GM18498 (cell line): Measurements from ENCODE around the gene NBPF4.
"Not testable (repeated sequence)": the region's sequence is repeated elsewhere in the genome, so short reads cannot be mapped to it uniquely, and the experiment has no call there.

Source experiments
- ATAC-seq: cut with Tn5 transposase; IDR thresholded peaks from one replicate; pipeline ENCODE4 v1.9.1; 2021; ENCODE audit warnings: mild to moderate bottlenecking, moderate library complexity; ENCODE audit not compliant: unreplicated experiment

Gene NBPF4

GRCh38 chr1:108243976-108244375 is at the start of gene NBPF4:
Gene NBPF4, minus strand, starts transcription at chr1:108244076. Its CDS starts 315 bp downstream, at chr1:108243761.
- ATAC-seq: not testable (repeated sequence)

GRCh38 chr1:108282528-108283257 is 38.8 kb upstream of the NBPF4 start:
- not testable (repeated sequence) for ATAC-seq

GRCh38 chr1:108272485-108273327 is 28.8 kb upstream of the NBPF4 start:
- peak; percentile 78 for ATAC-seq

GRCh38 chr1:108267097-108267496 is 23.2 kb upstream of the NBPF4 start:
- ATAC-seq: not testable (repeated sequence)

GRCh38 chr1:108261967-108262366 is 18.1 kb upstream of the NBPF4 start:
- ATAC-seq: not testable (repeated sequence)

GRCh38 chr1:108261519-108261918 is 17.6 kb upstream of the NBPF4 start:
- not testable (repeated sequence) for ATAC-seq

GRCh38 chr1:108260578-108261259 is 16.8 kb upstream of the NBPF4 start:
- ATAC-seq: not testable (repeated sequence)

- ATAC-seq: peak; percentile 92
These were observed 11.6 kb upstream of the NBPF4 start for GRCh38 chr1:108255426-108255825.

- not testable (repeated sequence) for ATAC-seq
These were observed 4.5 kb downstream of the NBPF4 start for GRCh38 chr1:108239426-108239825.

- not testable (repeated sequence) for ATAC-seq
These were observed 8.6 kb downstream of the NBPF4 start for GRCh38 chr1:108235308-108235707.

- not testable (repeated sequence) for ATAC-seq
These were observed 11.7 kb downstream of the NBPF4 start for GRCh38 chr1:108232183-108232582.

GRCh38 chr1:108229976-108230375 is 13.9 kb downstream of the NBPF4 start:
- not testable (repeated sequence) for ATAC-seq

- ATAC-seq: not testable (repeated sequence)
These were observed 16.1 kb downstream of the NBPF4 start for GRCh38 chr1:108227772-108228171.

- ATAC-seq: not testable (repeated sequence)
These were observed 17.0 kb downstream of the NBPF4 start for GRCh38 chr1:108226855-108227254.

- not testable (repeated sequence) for ATAC-seq
These were observed 20.6 kb downstream of the NBPF4 start for GRCh38 chr1:108223226-108223625.

- ATAC-seq: not testable (repeated sequence)
These were observed 26.2 kb downstream of the NBPF4 start for GRCh38 chr1:108217515-108218174.

- not testable (repeated sequence) for ATAC-seq
These were observed 26.9 kb downstream of the NBPF4 start for GRCh38 chr1:108217007-108217406.

- ATAC-seq: not testable (repeated sequence)
These were observed 27.6 kb downstream of the NBPF4 start for GRCh38 chr1:108216028-108216890.

- not testable (repeated sequence) for ATAC-seq
These were observed 29.0 kb downstream of the NBPF4 start for GRCh38 chr1:108214641-108215465.
